K562 (cell line): ENCODE data around the gene FAXC. TPM values are rescaled to one million over a fixed set of nuclear protein-coding genes. Genes with fewer than 3 reads are reported as not detected.

Experiments used
- ATAC-seq: fragments of 200-7000 bp; cut with Tn5 transposase; 3 replicates; pipeline ENCODE4 v1.9.1; 2020; ENCODE audit warnings: moderate library complexity
- BruUV-seq: library from RNA; stranded (reverse); fragments of 400-500 nt; replicated peaks from 2 replicates; lab custom pipeline; 2021; lab: Mats Ljungman, UMichigan
- CTCF ChIA-PET: fragments of 300-600 bp; formaldehyde crosslinking; extraction: SDS; loops from one replicate; lab custom pipeline; 2021; ENCODE audit warnings: low intra/inter-chr PET ratio; lab: Yijun Ruan, JAX
- POLR2A ChIA-PET: fragments of 300-600, 350-650 bp; sonication (Branson Sonifier 250); formaldehyde crosslinking; extraction: SDS; loops from one replicate; lab custom pipeline; 2021; ENCODE audit warnings: antibody characterized with exemption, inconsistent platforms; lab: Yijun Ruan, JAX
- DNase-seq, 4 experiments: peaks; one replicate each; pipeline versions ENCODE4 v3.0.0 to v3.0.0-alpha.2; 2011 to 2018; ENCODE audit warnings: low spot score in 3 of 4, mixed read lengths in 3 of 4; ENCODE audit errors: extremely low read depth in 1 of 4
- FAIRE-seq: peaks from 2 replicates; lab custom pipeline; 2011; peaks lifted over from hg19 to GRCh38; lab: Jason Lieb, UNC
- H2AFZ ChIP-seq: 2 replicates; pipeline ENCODE4 v1.6.0; 2011; ENCODE audit warnings: low read depth, low read length, control low read depth, inconsistent platforms
- H3K27ac ChIP-seq: fragments of 200-600 bp; 3 replicates; pipeline ENCODE4 v1.8.0; 2011; ENCODE audit warnings: low read depth, mild to moderate bottlenecking, control low read depth, inconsistent platforms, low read length, moderate library complexity, mixed read lengths; ENCODE audit errors: extremely low read depth
- H3K27me3 ChIP-seq, 2 experiments: fragments of 300-600 bp in 1 of 2; 2 replicates in 1 of 2; 3 replicates in 1 of 2; pipeline versions ENCODE4 v1.6.0 to v1.8.0; 2011; ENCODE audit warnings: inconsistent platforms in 2 of 2, low read length in 2 of 2, mild to moderate bottlenecking in 1 of 2, mixed read lengths in 1 of 2, moderate library complexity in 1 of 2; ENCODE audit not compliant: control insufficient read depth in 2 of 2, insufficient read depth in 2 of 2
- H3K36me3 ChIP-seq: fragments of 300-600 bp; 3 replicates; pipeline ENCODE4 v1.8.0; 2011; ENCODE audit warnings: mild to moderate bottlenecking, low read length, inconsistent platforms; ENCODE audit not compliant: control insufficient read depth, insufficient read depth
- H3K4me1 ChIP-seq, 2 experiments: fragments of 200-600 bp in 1 of 2; replicated peaks in 1 of 2; 2 replicates in 1 of 2; 3 replicates in 1 of 2; pipeline versions ENCODE4 v1.5.1 to v1.8.0; 2011; ENCODE audit warnings: inconsistent platforms in 2 of 2, low read length in 2 of 2, mild to moderate bottlenecking in 1 of 2, mixed read lengths in 1 of 2, moderate library complexity in 1 of 2; ENCODE audit not compliant: control insufficient read depth in 2 of 2, insufficient read depth in 2 of 2
- H3K4me2 ChIP-seq: 2 replicates; pipeline ENCODE4 v1.6.1; 2011; ENCODE audit warnings: low read length, control low read depth, inconsistent platforms, mixed read lengths; ENCODE audit not compliant: insufficient read depth
- H3K4me3 ChIP-seq: fragments of 200-600 bp; sonication (generic), shearing (Covaris generic); 2 replicates; pipeline ENCODE4 v1.5.1; 2016; ENCODE audit warnings: control low read depth, inconsistent platforms
- H3K79me2 ChIP-seq: fragments of 200-600 bp; 3 replicates; pipeline ENCODE4 v1.8.0; 2011; ENCODE audit warnings: low read length, inconsistent platforms; ENCODE audit not compliant: control insufficient read depth, insufficient read depth
- H3K9ac ChIP-seq, 2 experiments: 2 replicates each; pipeline versions ENCODE4 v1.6.0 to v1.6.1; 2011; ENCODE audit warnings: low read depth in 2 of 2, low read length in 2 of 2, control low read depth in 1 of 2, inconsistent platforms in 1 of 2, mild to moderate bottlenecking in 1 of 2, mixed read lengths in 1 of 2; ENCODE audit not compliant: insufficient read depth in 1 of 2
- H3K9me1 ChIP-seq: one replicate; pipeline ENCODE4 v1.6.0; 2011; ENCODE audit warnings: inconsistent platforms, mild to moderate bottlenecking, low read length, moderate library complexity; ENCODE audit not compliant: control insufficient read depth, insufficient read depth
- H3K9me3 ChIP-seq: replicated peaks from 2 replicates; pipeline ENCODE4 v1.5.1; 2011; ENCODE audit warnings: low read depth, low read length, inconsistent platforms; ENCODE audit not compliant: control insufficient read depth, insufficient read depth
- H4K20me1 ChIP-seq: replicated peaks from 2 replicates; pipeline ENCODE4 v1.6.1; 2011; ENCODE audit warnings: low read length, inconsistent platforms, mixed read lengths; ENCODE audit not compliant: control insufficient read depth, insufficient read depth
- FOSL1 ChIP-seq: fragments of 200-800 bp; sonication (Bioruptor generic); conservative IDR thresholded peaks from 2 replicates; pipeline ENCODE4 v1.6.1; 2016; ENCODE audit warnings: missing genetic modification characterization, missing compliant biosample characterization
- HBP1 ChIP-seq: fragments of 450-650 bp; formaldehyde crosslinking; IDR thresholded peaks from 2 replicates; pipeline ENCODE4 v1.4.0; 2022; ENCODE audit warnings: missing genetic modification characterization
- JUNB ChIP-seq: fragments of 450-650 bp; formaldehyde crosslinking; conservative IDR thresholded peaks from 2 replicates; pipeline ENCODE4 v1.4.0; 2020; ENCODE audit warnings: mild to moderate bottlenecking
- KLF10 ChIP-seq: fragments of 250-450 bp; sonication (Bioruptor Pico); IDR thresholded peaks from 2 replicates; pipeline ENCODE4 v1.6.1; 2021; ENCODE audit warnings: matching md5 sums
- MEF2D ChIP-seq: conservative IDR thresholded peaks from 2 replicates; pipeline ENCODE4 v1.6.1; 2016; ENCODE audit warnings: low read depth, missing genetic modification characterization, missing compliant biosample characterization
- NFE2 ChIP-seq: IDR thresholded peaks from 2 replicates; pipeline ENCODE4 v1.6.1; 2014; ENCODE audit warnings: antibody characterized with exemption, low read depth
- PHTF2 ChIP-seq: fragments of 250-450 bp; sonication (Bioruptor Pico); IDR thresholded peaks from 2 replicates; pipeline ENCODE4 v1.5.0; 2021; ENCODE audit warnings: mild to moderate bottlenecking
- SMARCA5 ChIP-seq: fragments of 450-650 bp; IDR thresholded peaks from 2 replicates; pipeline ENCODE4 v1.6.1; 2016
- SRF ChIP-seq, 2 experiments: fragments of 250-450, 450-650 bp in 1 of 2; sonication (Bioruptor Pico) in 1 of 2; sonication (generic) in 1 of 2; formaldehyde crosslinking; IDR thresholded peaks; 2 replicates each; pipeline versions ENCODE4 v1.5.0 to v1.5.1; 2020 to 2022; ENCODE audit warnings: mild to moderate bottlenecking in 1 of 2, missing genetic modification reagents in 1 of 2
- YY1 ChIP-seq, 3 experiments: IDR thresholded peaks; 2 replicates each; pipeline ENCODE4 v1.6.1; 2011; ENCODE audit warnings: low read length in 2 of 3, mild to moderate bottlenecking in 2 of 3, moderate library complexity in 2 of 3, borderline replicate concordance in 1 of 3, control low read depth in 1 of 3, low read depth in 1 of 3; ENCODE audit not compliant: insufficient read depth in 3 of 3, insufficient replicate concordance in 2 of 3, control insufficient read depth in 1 of 3, insufficient read length in 1 of 3; ENCODE audit errors: extremely low read depth in 1 of 3
- ZBTB1 ChIP-seq: sonication (generic); formaldehyde crosslinking; IDR thresholded peaks from 2 replicates; pipeline ENCODE4 v1.8.1; 2023; ENCODE audit warnings: missing genetic modification reagents, low read depth, mild to moderate bottlenecking, borderline replicate concordance
- ZNF239 ChIP-seq: fragments of 250-450 bp; sonication (Bioruptor Pico); IDR thresholded peaks from 2 replicates; pipeline ENCODE4 v1.4.0; 2020; ENCODE audit warnings: mild to moderate bottlenecking
- WGBS: fragments of 100-300 bp; shearing (Covaris generic); methylation state at CpG from one replicate; pipeline ENCODE4 v1.1.6; 2016; ENCODE audit warnings: low coverage, mixed read lengths; ENCODE audit not compliant: insufficient coverage; ENCODE audit errors: missing lambda C conversion rate; 5-methylcytosine and 5-hydroxymethylcytosine counted together
- in situ Hi-C: fragments of 300-500 bp; cut with MboI; formaldehyde crosslinking; loops from 4 replicates; pipeline ENCODE4 v1.15.0; 2018; ENCODE audit warnings: inconsistent platforms, mixed read lengths
- intact Hi-C: fragments of 100-400 bp; cut with micrococcal nuclease; formaldehyde crosslinking; loops from 2 replicates; pipeline ENCODE4 v1.14.2; 2022
- polyA plus RNA-seq, 8 experiments: library from polyadenylated mRNA; depleted of rRNA in 4 of 8; stranded (reverse) in 5 of 8; unstranded in 3 of 8; fragments of >200 nt; fragmentation: Nextera tagmentation in 2 of 8; fragmentation: Illumina TruSeq in 1 of 8; extraction: Ambion mirVana in 2 of 8; extraction: Trizol in 1 of 8; gene quantifications; 2 replicates each; pipeline versions ENCODE4 v1.2.1 to v1.2.3, GENCODE V29; 2011 to 2014; ENCODE audit warnings: inconsistent platforms in 1 of 8, missing spikeins in 1 of 8
- total RNA-seq, 7 experiments: library from RNA; depleted of rRNA in 6 of 7; stranded (reverse); fragments of >200 nt in 6 of 7; fragmentation: Illumina TruSeq in 2 of 7; extraction: Trizol in 2 of 7; gene quantifications; 2 replicates each; pipeline versions ENCODE4 v1.2.1 to v1.2.3, GENCODE V29; 2011 to 2021; ENCODE audit warnings: low replicate concordance in 1 of 7

The FAXC gene
- total and polyA plus RNA-seq, 9 of the 15 experiments (the other 6 are each of a cell fraction or from before 2014, with no cell fraction given), result 0.06 to 0.40 (median 0.13) TPM; not detected in 5

- CTCF ChIA-PET, result no interaction called here
Observed at GRCh38 chr6:99333068-99333467, 16.4 kb downstream of the FAXC start.

More at GRCh38 chr6:99333068-99333467, 16.4 kb downstream of the FAXC start:
- H3K9me3 ChIP-seq, result no peaks in the 10 kb centered on the region
- no peaks in the 10 kb centered on the region for H4K20me1 ChIP-seq
- in situ Hi-C loops (loop anchor here (25.0 kb wide), 1 partner anchor 404 kb away; no protein-coding TSS in a partner anchor), intact Hi-C loops (loop anchor here (5.0 kb wide), 2 partner anchors 59 to 414 kb away; partner anchors contain the start of gene COQ3)
- H3K27ac ChIP-seq, result no peak overlapping the region
- H3K4me3 ChIP-seq, result no peak overlapping the region
- no peaks in the 10 kb centered on the region for H3K79me2 ChIP-seq
- BruUV-seq, result no TSS peak
- H3K9me1 ChIP-seq, result no peaks in the 10 kb centered on the region
- no peak overlapping the region for H3K4me2 ChIP-seq
- 4% methylated on average over 6 of the region's 6 CpGs for WGBS
- no peak overlapping the region for H3K9ac ChIP-seq
- H3K36me3 ChIP-seq, result no peaks in the 10 kb centered on the region
- H2AFZ ChIP-seq, result no peak overlapping the region
- no peaks in the 10 kb centered on the region; a peak in 1 of 5 replicates for H3K4me1 ChIP-seq
- ATAC-seq, result no peak
- TF ChIP-seq ZNF239 (CRISPR knock-in tag) (no peak), NFE2 (no peak), JUNB (CRISPR knock-in tag) (no peak), HBP1 (CRISPR knock-in tag) (no peak), YY1 (IDR thresholded peaks at IDR 0.05; ENCODE audit: borderline replicate concordance in 1 of 3, control insufficient read depth in 1 of 3, extremely low read depth in 1 of 3, insufficient read depth in 3 of 3, insufficient read length in 1 of 3, insufficient replicate concordance in 2 of 3, low read depth in 1 of 3, low read length in 2 of 3) (no peak), PHTF2 (no peak), SMARCA5 (no peak), FOSL1 (tag) (no peak), SRF (CRISPR knock-in tag; IDR thresholded peaks at IDR 0.05) (no peak), KLF10 (CRISPR knock-in tag) (no peak), ZBTB1 (CRISPR knock-in tag) (no peak), MEF2D (tag) (no peak)
- TF ChIP-seq, all 486 proteins: peak for 0
- POLR2A ChIA-PET, result no interaction called here
- FAIRE-seq (no peak), DNase-seq (no peak)
- peaks cover 0 to 2% of the 10 kb centered on the region in 2 experiments; a peak in 1 of 5 replicates for H3K27me3 ChIP-seq
